Ovary (tissue), 3 donors: ENCODE results near the gene UPF1.

ENCODE experiments used
- CTCF ChIP-seq, 3 donors: fragments of 450-650 bp in 2 of 3; fragments of 200-600 bp in 1 of 3; IDR thresholded peaks; one replicate each; pipeline versions ENCODE4 v1.5.1 to v1.8.0; 2016 to 2022; ENCODE audit warnings: antibody characterized with exemption in 3 of 3, mild to moderate bottlenecking in 1 of 3
- POLR2A ChIP-seq: fragments of 450-650 bp; IDR thresholded peaks from one replicate; pipeline ENCODE4 v1.6.1; 2017; ENCODE audit warnings: antibody characterized with exemption, mild to moderate bottlenecking, moderate library complexity
- donor health status: DM: no; HTN: no; CAD: no.

GRCh38 chr19:18865106-18865972, 33.6 kb downstream of the UPF1 start:
- TF ChIP-seq CTCF (IDR thresholded peaks at IDR 0.05) (no peak), POLR2A (no peak)
